HG03025 (cell line): ENCODE measurements around the gene AP2A1.

Source experiments
- ATAC-seq: cut with Tn5 transposase; IDR thresholded peaks from one replicate; pipeline ENCODE4 v1.9.1; 2021; ENCODE audit warnings: mild to moderate bottlenecking, moderate library complexity; ENCODE audit not compliant: unreplicated experiment, low FRiP score

The AP2A1 gene

GRCh38 chr19:49791776-49792445, 25.1 kb downstream of the AP2A1 start:
- ATAC-seq, result no peak

GRCh38 chr19:49792829-49793560, 26.2 kb downstream of the AP2A1 start:
- no peak for ATAC-seq

- ATAC-seq, result no peak
These were observed 26.7 kb downstream of the AP2A1 start for GRCh38 chr19:49793561-49793840.

- no peak for ATAC-seq
These were observed 28.8 kb downstream of the AP2A1 start for GRCh38 chr19:49795615-49796014.

- ATAC-seq, result no peak
These were observed 31.8 kb downstream of the AP2A1 start for GRCh38 chr19:49798574-49798973.

GRCh38 chr19:49799271-49799797, 32.5 kb downstream of the AP2A1 start:
- ATAC-seq, result no peak

GRCh38 chr19:49799798-49800376, 33.1 kb downstream of the AP2A1 start:
- ATAC-seq, result no peak

- ATAC-seq, result no peak
These were observed 34.0 kb downstream of the AP2A1 start for GRCh38 chr19:49800771-49801170.

- no peak for ATAC-seq
These were observed 34.6 kb downstream of the AP2A1 start for GRCh38 chr19:49801401-49801888.

GRCh38 chr19:49801966-49802661, 35.3 kb downstream of the AP2A1 start:
- no peak for ATAC-seq

- no peak for ATAC-seq
These were observed 36.2 kb downstream of the AP2A1 start for GRCh38 chr19:49802836-49803528.

GRCh38 chr19:49803529-49803856, 36.7 kb downstream of the AP2A1 start:
- no peak for ATAC-seq

- no peak for ATAC-seq
These were observed 39.2 kb downstream of the AP2A1 start for GRCh38 chr19:49805822-49806619.

GRCh38 chr19:49806620-49806959, 39.8 kb downstream of the AP2A1 start:
- ATAC-seq, result no peak

- no peak for ATAC-seq
These were observed 40.5 kb downstream of the AP2A1 start for GRCh38 chr19:49807058-49807903.

GRCh38 chr19:49807904-49808675, 41.3 kb downstream of the AP2A1 start:
- ATAC-seq, result no peak

GRCh38 chr19:49808711-49809159, 41.9 kb downstream of the AP2A1 start:
- no peak for ATAC-seq
